A673 (cell line): Measurements from ENCODE around the gene FAAP24. TPM values are rescaled to one million over a fixed set of nuclear protein-coding genes. Genes with fewer than 3 reads are reported as not detected.
A peak's percentile ranks its signal among the peaks of the same experiment; 100 is the strongest.

Experiments used
- BruUV-seq: library from RNA; stranded (reverse); fragments of 400-500 nt; replicated peaks from 2 replicates; lab custom pipeline; 2021; lab: Mats Ljungman, UMichigan
- CTCF ChIA-PET: fragments of 300-600 bp; sonication (Branson Sonifier 250); formaldehyde crosslinking; loops from one replicate; lab custom pipeline; 2022; ENCODE audit warnings: antibody characterized with exemption; lab: Charles Lee
- POLR2A ChIA-PET: fragments of 300-600 bp; sonication (Branson Sonifier 250); formaldehyde crosslinking; loops from one replicate; lab custom pipeline; 2022; ENCODE audit warnings: antibody characterized with exemption; ENCODE audit not compliant: low non-redundant PET; lab: Charles Lee
- DNase-seq: peaks from one replicate; pipeline ENCODE4 v3.0.0-alpha.2; 2015; ENCODE audit warnings: low spot score
- H3K27ac ChIP-seq: fragments of 200-600 bp; sonication (generic); 2 replicates; pipeline ENCODE4 v1.5.1; 2016; ENCODE audit warnings: mixed run types, low read depth, mild to moderate bottlenecking, mixed read lengths, antibody characterized with exemption, low read length; ENCODE audit not compliant: poor library complexity, severe bottlenecking
- H3K27me3 ChIP-seq: fragments of 200-600 bp; sonication (generic); replicated peaks from 2 replicates; pipeline ENCODE4 v1.6.1; 2017; ENCODE audit warnings: mixed run types, low read depth, mild to moderate bottlenecking, mixed read lengths, antibody characterized with exemption, low read length; ENCODE audit not compliant: insufficient read depth, poor library complexity
- H3K36me3 ChIP-seq: fragments of 200-600 bp; sonication (generic); 2 replicates; pipeline ENCODE4 v1.6.1; 2016; ENCODE audit warnings: mixed run types, mild to moderate bottlenecking, mixed read lengths, antibody characterized with exemption, low read length; ENCODE audit not compliant: insufficient read depth, poor library complexity, severe bottlenecking
- H3K4me1 ChIP-seq: fragments of 200-600 bp; sonication (generic); 2 replicates; pipeline ENCODE4 v1.6.1; 2017; ENCODE audit warnings: mixed run types, mild to moderate bottlenecking, mixed read lengths, antibody characterized with exemption, low read length; ENCODE audit not compliant: insufficient read depth, poor library complexity, severe bottlenecking
- H3K4me3 ChIP-seq: fragments of 200-600 bp; sonication (generic); 2 replicates; pipeline ENCODE4 v1.5.1; 2016; ENCODE audit warnings: low read depth, mixed run types, mild to moderate bottlenecking, mixed read lengths, low read length; ENCODE audit not compliant: poor library complexity, severe bottlenecking
- H3K9me3 ChIP-seq: fragments of 200-600 bp; sonication (generic); 2 replicates; pipeline ENCODE4 v1.6.1; 2016; ENCODE audit warnings: mixed run types, low read depth, mild to moderate bottlenecking, mixed read lengths, antibody characterized with exemption, low read length; ENCODE audit not compliant: poor library complexity, severe bottlenecking
- CTCF ChIP-seq: fragments of 300-800, 200-600 bp; sonication (generic); conservative IDR thresholded peaks from 2 replicates; pipeline ENCODE4 v1.5.1; 2017; ENCODE audit warnings: low read depth, mild to moderate bottlenecking, antibody characterized with exemption, low read length, moderate library complexity, mixed read lengths
- EZH2 ChIP-seq: fragments of 200-600 bp; sonication (generic); IDR thresholded peaks from 2 replicates; pipeline ENCODE4 v1.6.1; 2017; ENCODE audit warnings: borderline replicate concordance, low read depth, mild to moderate bottlenecking, mixed read lengths, antibody characterized with exemption, low read length; ENCODE audit not compliant: poor library complexity, severe bottlenecking
- intact Hi-C: fragments of 100-400 bp; cut with micrococcal nuclease; formaldehyde crosslinking; loops from one replicate; pipeline ENCODE4 v1.10.0; 2022; ENCODE audit not compliant: unreplicated experiment
- total RNA-seq: library from RNA; stranded (reverse); gene quantifications from 2 replicates; pipeline ENCODE4 v1.2.3, GENCODE V29; 2021

FAAP24 gene
- total RNA-seq, 1 experiment from 2014 or later, result 10.0 TPM

- Histone ChIP-seq H3K4me3 (no peak overlapping the region), H3K4me1 (peaks cover 7% of the 10 kb centered on the region), H3K27me3 (no peaks in the 10 kb centered on the region), H3K27ac (no peak overlapping the region), H3K36me3 (peaks cover 7% of the 10 kb centered on the region), H3K9me3 (no peaks in the 10 kb centered on the region)
- intact Hi-C loops, result no loop called here
- CTCF ChIA-PET, result no interaction called here
- TF ChIP-seq EZH2, result no peak
- TF ChIP-seq CTCF, result no peak
- POLR2A ChIA-PET, result no interaction called here
- no peak for DNase-seq
- BruUV-seq, result no TSS peak
Measured at GRCh38 chr19:32969549-32969948, 2.5 kb upstream of the FAAP24 start.

GRCh38 chr19:32971012-32971595, 938 bp upstream of the FAAP24 start:
- peaks cover 7% of the 10 kb centered on the region for H3K4me1 ChIP-seq
- H3K9me3 ChIP-seq, result no peaks in the 10 kb centered on the region
- no peak overlapping the region for H3K27ac ChIP-seq
- no peaks in the 10 kb centered on the region for H3K36me3 ChIP-seq
- ChIA-PET POLR2A (interaction anchor here (0.6 to 0.7 kb wide), 2 partner anchors 97 to 735 kb away, joined by 5 to 7 read pairs; no protein-coding TSS in a partner anchor), CTCF (interaction anchor here (0.6 kb wide), 1 partner anchor 371 kb away, joined by 4 read pairs; no protein-coding TSS in a partner anchor)
- no peaks in the 10 kb centered on the region for H3K27me3 ChIP-seq
- intact Hi-C loops, result loop anchor here (5.0 to 10.0 kb wide), 2 partner anchors 214 to 279 kb away; partner anchors contain the start of gene NUDT19
- TF ChIP-seq CTCF (no peak), EZH2 (no peak)
- BruUV-seq, result TSS peak; percentile 81
- peak overlapping the region; percentile 72 for H3K4me3 ChIP-seq
- DNase-seq, result no peak

GRCh38 chr19:32976223-32976805, 4.3 kb downstream of the FAAP24 start:
- CTCF ChIA-PET, result interaction anchor here (0.6 to 1.1 kb wide), 3 partner anchors 13 to 289 kb away, joined by 3 to 6 read pairs (median 3); no protein-coding TSS in a partner anchor
- Histone ChIP-seq H3K27ac (no peak overlapping the region), H3K9me3 (no peaks in the 10 kb centered on the region), H3K4me1 (peaks cover 7% of the 10 kb centered on the region), H3K36me3 (peaks cover 9% of the 10 kb centered on the region), H3K27me3 (no peaks in the 10 kb centered on the region), H3K4me3 (no peak overlapping the region)
- peak; percentile 74 for DNase-seq
- no TSS peak for BruUV-seq
- intact Hi-C loops, result loop anchor here (1.0 to 10.0 kb wide), 2 partner anchors 143 to 208 kb away; no protein-coding TSS in a partner anchor
- TF ChIP-seq EZH2, result no peak
- peak; percentile 90 for TF ChIP-seq CTCF
- POLR2A ChIA-PET, result no interaction called here
